Subcutaneous adipose tissue (tissue), 4 donors: ENCODE data around the gene ADRB2. TPM values are rescaled to one million over a fixed set of nuclear protein-coding genes. Genes with fewer than 3 reads are reported as not detected.

Source experiments
- total RNA-seq, 4 donors: library from RNA; depleted of rRNA; stranded (reverse); fragments of >200 nt; gene quantifications; one replicate each; pipeline ENCODE4 v1.1.0, GENCODE V29; 2016
- TF ChIP-seq, protein P1 (sequence below): fragments of 450-650 bp; IDR thresholded peaks from one replicate; pipeline ENCODE4 v1.5.1; 2016; ENCODE audit warnings: low read depth, mild to moderate bottlenecking, control low read depth, antibody characterized with exemption, moderate library complexity

ADRB2 gene
- total RNA-seq, 4 donors from 2014 or later = 23.1 to 60.0 (median 38.9) TPM

DNA sequence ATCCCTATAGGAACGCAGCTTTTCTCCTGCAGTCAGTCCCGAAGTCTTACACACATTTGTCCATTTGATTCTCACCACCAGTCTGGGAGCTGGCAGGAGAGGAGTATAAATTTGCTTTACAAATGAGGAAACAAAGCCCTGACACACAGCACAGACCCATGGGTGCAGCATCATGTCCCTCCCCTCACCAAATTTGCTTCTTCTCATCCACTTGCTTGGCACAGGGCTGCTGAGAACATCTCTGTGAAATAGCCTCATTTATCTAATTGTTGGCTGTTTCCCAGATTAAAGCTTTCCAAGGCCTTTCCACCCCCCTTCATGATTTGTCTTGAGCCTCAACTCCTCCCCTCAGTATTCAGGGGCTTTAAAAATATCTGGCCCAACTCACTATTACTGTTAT is 11.3 kb upstream of the ADRB2 start:
- TF ChIP-seq, protein P1, sequence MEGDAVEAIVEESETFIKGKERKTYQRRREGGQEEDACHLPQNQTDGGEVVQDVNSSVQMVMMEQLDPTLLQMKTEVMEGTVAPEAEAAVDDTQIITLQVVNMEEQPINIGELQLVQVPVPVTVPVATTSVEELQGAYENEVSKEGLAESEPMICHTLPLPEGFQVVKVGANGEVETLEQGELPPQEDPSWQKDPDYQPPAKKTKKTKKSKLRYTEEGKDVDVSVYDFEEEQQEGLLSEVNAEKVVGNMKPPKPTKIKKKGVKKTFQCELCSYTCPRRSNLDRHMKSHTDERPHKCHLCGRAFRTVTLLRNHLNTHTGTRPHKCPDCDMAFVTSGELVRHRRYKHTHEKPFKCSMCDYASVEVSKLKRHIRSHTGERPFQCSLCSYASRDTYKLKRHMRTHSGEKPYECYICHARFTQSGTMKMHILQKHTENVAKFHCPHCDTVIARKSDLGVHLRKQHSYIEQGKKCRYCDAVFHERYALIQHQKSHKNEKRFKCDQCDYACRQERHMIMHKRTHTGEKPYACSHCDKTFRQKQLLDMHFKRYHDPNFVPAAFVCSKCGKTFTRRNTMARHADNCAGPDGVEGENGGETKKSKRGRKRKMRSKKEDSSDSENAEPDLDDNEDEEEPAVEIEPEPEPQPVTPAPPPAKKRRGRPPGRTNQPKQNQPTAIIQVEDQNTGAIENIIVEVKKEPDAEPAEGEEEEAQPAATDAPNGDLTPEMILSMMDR = no peak

DNA sequence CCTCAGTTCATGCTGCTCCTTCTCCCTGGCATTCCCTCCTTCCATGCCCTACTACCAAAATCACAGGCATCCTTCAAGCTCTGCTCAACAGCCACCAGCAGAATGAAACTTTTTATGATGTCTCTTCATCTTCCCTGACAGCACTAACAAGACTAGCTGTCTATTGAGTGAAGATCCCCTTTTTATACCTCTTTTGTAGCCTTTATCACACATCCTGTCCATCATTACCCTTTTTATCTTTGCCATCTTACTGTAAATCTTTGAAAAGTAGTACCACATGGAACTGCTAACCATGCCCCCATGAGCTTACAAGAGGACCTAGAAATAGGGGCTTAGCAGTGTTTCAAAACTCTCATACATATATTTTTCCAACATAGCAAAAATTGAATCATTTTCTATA is 10.8 kb upstream of the ADRB2 start:
- TF ChIP-seq, protein P1 = no peak

DNA sequence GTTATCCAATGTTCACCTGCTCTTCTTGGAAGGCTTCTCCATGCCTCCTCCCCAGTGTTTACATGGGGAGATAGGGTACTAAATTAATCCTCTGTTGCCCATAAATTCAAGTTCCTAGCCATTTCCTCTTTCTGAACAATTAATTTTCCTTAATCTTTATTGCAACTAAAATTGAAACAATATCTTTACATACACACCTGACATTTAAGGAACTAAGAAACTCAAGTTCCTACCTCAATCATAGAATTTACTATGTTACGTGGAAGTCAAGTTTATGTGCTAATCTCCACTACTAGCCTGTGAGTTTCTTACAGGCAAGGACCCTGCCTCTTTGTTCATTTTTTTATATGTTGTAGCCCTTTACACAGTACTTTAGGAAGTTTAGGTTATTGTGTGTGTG is 10.1 kb upstream of the ADRB2 start:
- TF ChIP-seq, protein P1 = no peak

DNA sequence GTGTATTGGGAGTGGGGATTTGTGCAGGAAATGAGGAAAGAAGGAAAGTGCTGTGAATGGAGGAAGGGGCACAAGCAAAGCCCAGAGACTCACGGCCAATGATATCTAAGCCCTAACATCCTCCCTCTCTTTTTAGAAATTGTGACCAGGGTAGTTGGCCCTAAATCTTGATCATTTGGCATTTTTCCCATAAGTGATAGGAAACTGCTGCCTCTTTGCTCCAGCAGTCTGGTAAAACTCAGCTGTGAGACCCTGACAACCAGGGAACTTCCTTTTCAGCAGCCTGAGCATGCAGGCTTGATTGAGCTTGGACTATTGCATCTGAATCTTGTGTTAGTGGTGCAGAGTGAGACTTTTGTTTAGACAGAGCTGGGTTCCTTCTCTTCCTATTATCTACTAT is 9.6 kb upstream of the ADRB2 start:
- TF ChIP-seq, protein P1 = no peak

DNA sequence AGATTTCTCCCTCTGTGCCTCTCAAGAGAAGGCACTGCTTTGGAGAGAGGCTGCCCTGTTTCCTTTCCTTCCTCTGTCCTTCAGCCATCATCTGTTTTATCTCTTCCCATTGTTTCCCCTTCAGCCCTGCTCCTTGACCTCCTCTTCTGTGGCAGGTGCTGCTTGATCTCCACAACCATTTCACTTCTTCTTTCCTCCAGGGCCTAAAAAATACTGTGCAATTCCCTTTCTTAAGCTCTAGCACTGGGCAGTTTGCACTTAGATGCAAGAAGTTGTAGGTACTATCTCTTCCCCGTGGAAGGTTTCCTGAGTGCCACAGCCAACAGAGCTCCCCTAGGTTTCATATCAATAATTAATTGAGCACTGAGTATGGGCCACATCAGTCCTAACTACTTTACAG is 8.8 kb upstream of the ADRB2 start:
- TF ChIP-seq, protein P1 = no peak

DNA sequence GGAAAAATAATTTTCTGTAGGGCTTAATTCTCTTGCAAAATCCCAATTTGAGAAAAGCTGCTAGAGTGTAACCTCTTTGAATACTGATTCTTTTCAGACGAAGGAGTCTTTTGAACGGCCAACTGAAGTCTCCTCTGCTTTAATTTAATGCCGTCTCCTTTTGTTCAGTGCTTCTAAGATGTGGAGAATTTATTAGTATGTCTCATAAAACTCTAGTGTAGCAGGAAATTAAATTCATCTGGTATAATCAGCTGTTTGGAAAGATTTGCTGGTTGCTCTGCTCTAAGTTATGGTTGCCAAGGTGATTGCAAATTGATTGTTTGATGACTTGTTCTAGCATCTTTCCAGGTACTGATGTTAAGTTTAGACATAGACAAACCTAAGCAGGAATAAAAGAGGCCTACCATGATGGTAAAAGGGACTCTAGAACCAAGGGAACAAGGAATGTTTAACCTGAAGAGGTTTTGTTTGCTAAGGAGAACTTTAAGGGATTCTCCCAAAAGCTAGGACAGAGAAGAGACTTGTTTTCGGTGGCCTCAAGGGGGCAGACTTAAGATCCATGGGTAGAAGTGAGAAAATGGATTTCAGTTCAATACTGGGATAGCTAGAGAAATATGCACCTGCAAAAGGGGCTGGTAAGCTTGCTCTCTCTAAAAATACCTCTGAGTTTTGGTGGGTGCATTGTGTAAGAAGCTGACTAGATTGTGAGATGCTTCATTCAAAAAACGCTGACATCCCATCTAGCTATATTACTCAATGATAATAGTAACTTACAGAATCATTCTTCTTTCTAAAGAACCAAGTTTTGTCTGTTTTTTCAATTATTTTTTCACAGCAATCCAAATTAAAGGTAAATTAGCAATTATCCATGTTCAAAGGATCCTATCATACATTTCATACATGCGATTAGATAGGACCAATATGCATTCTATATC is 5.7 kb upstream of the ADRB2 start:
- TF ChIP-seq, protein P1 = no peak

DNA sequence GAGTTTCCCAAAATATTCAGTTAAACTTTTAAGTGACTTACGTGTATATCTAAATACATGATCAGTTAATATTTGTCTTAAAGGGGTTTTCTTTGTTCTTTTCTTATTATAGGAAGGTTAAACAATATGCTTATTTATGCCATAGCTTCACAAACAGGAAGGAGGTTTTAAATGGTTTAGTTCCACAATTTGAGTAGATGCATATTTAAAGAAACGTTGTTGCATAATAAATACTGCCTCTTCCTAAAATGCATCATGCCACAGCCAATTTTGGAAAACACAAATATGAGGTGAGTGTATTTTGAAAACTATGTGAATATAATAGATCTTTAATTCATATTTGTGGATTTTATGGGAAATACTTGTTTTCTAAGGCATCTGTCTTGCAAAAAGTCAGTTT is 2.5 kb upstream of the ADRB2 start:
- TF ChIP-seq, protein P1 = no peak
